Duodenal mucosa (tissue), 2 donors: ENCODE data around the gene PRLH.

Source experiments
- H3K27ac ChIP-seq: one replicate; pipeline ENCODE4 v1.7.0; 2013; ENCODE audit warnings: low read depth, low read length
- H3K27me3 ChIP-seq, 2 donors: one replicate each; pipeline ENCODE4 v1.7.0; 2013; ENCODE audit warnings: low read length in 2 of 2, control low read depth in 1 of 2; ENCODE audit not compliant: insufficient read depth in 2 of 2, control insufficient read depth in 1 of 2
- H3K36me3 ChIP-seq, 2 donors: one replicate each; pipeline ENCODE4 v1.7.0; 2013; ENCODE audit warnings: low read length in 2 of 2, control low read depth in 1 of 2; ENCODE audit not compliant: insufficient read depth in 2 of 2, control insufficient read depth in 1 of 2
- H3K4me1 ChIP-seq, 2 donors: one replicate each; pipeline ENCODE4 v1.7.0; 2013; ENCODE audit warnings: low read length in 2 of 2, control low read depth in 1 of 2; ENCODE audit not compliant: insufficient read depth in 2 of 2, control insufficient read depth in 1 of 2
- H3K4me3 ChIP-seq, 2 donors: one replicate each; pipeline ENCODE4 v1.7.0; 2013; ENCODE audit warnings: low read length in 2 of 2, low read depth in 1 of 2
- H3K9ac ChIP-seq, 2 donors: one replicate each; pipeline ENCODE4 v1.7.0; 2013; ENCODE audit warnings: low read length in 2 of 2, low read depth in 1 of 2
- H3K9me3 ChIP-seq, 2 donors: one replicate each; pipeline ENCODE4 v1.7.0; 2013; ENCODE audit warnings: low read length in 2 of 2, control low read depth in 1 of 2; ENCODE audit not compliant: control insufficient read depth in 1 of 2

PRLH gene

GRCh38 chr2:237563816-237564215 lies 2.6 kb upstream of the PRLH start:
- Histone ChIP-seq H3K4me3 (no peak overlapping the region), H3K4me1 (no peaks in the 10 kb centered on the region), H3K9ac (no peak overlapping the region), H3K27me3 (peaks cover 8 to 11% of the 10 kb centered on the region in 2 donors), H3K27ac (no peak overlapping the region), H3K9me3 (peaks cover 0 to 1% of the 10 kb centered on the region in 2 donors), H3K36me3 (no peaks in the 10 kb centered on the region)

DNA sequence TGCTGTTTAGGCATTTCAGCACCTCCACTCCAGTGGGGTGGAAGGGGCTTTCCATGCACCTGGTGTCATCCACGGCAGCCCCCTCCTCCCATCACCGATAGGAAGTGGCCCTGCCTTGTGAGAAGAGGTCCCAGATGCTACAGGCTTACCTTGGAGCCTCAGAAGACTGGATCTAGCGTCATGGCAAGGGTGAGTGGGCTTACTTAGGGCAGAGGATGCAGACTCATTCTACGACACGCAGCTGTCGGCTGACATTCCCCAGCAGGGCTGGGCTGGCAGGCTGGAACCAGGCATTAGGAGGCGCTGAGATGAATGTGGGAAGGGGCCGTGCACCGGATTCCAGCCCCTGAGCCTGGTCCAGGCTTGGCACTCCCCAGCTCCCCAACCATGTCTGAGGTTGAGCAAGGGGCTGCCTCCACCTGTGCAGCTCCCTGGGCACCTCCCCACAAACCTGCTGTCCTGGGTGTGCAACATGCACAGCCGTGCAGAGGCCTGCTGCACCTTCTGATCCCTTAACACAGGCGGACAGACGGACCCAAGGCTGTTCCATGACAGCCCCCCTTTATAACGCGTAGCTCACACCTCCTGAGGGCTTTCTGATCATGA lies 1.7 kb upstream of the PRLH start:
- no peak overlapping the region for H3K4me3 ChIP-seq
- no peaks in the 10 kb centered on the region for H3K36me3 ChIP-seq
- H3K9me3 ChIP-seq = peaks cover 0 to 4% of the 10 kb centered on the region in 2 donors
- H3K27ac ChIP-seq = no peak overlapping the region
- H3K27me3 ChIP-seq = peaks cover 8 to 11% of the 10 kb centered on the region in 2 donors
- H3K4me1 ChIP-seq = no peaks in the 10 kb centered on the region
- no peak overlapping the region for H3K9ac ChIP-seq

- Histone ChIP-seq H3K4me3 (no peak overlapping the region), H3K9me3 (peaks cover 0 to 4% of the 10 kb centered on the region in 2 donors), H3K9ac (no peak overlapping the region), H3K27ac (no peak overlapping the region), H3K4me1 (no peaks in the 10 kb centered on the region), H3K36me3 (no peaks in the 10 kb centered on the region), H3K27me3 (peaks cover 8 to 11% of the 10 kb centered on the region in 2 donors)
Measured at GRCh38 chr2:237565974-237566373, 400 bp upstream of the PRLH start.

GRCh38 chr2:237567276-237568029 lies 1.1 kb downstream of the PRLH start:
- Histone ChIP-seq H3K4me1 (peaks cover 0 to 5% of the 10 kb centered on the region in 2 donors), H3K27ac (no peak overlapping the region), H3K27me3 (peaks cover 8 to 11% of the 10 kb centered on the region in 2 donors), H3K9me3 (peaks cover 0 to 4% of the 10 kb centered on the region in 2 donors), H3K9ac (no peak overlapping the region), H3K36me3 (no peaks in the 10 kb centered on the region), H3K4me3 (no peak overlapping the region)

DNA sequence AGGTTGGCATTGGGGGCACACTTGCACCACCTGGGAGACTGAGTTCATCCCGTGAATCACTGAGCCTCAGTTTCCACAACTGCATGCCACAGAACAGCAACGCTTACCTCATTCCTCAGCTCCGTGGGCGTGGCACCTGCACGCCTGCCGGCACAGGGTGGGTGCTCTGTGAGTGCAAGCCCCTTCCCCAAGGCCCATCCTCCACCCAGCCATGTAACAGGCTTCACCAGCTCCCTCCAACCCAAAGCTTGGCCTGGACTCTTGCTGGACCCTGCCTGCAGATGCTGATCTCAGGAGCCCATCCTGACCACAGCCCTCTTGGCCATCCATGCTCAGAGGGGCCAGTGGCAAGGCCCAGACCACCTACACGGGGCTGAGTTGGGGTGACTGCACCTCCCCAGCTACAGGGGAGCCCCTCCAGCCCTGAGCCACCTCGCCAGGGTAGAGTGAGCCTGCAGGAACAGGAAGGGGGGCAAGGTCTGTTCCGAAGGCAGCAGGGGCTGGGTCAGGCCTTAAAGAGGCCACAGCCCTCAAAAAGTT lies 1.8 kb downstream of the PRLH start:
- H3K4me3 ChIP-seq = no peak overlapping the region
- peaks cover 0 to 9% of the 10 kb centered on the region in 2 donors for H3K4me1 ChIP-seq
- no peaks in the 10 kb centered on the region for H3K36me3 ChIP-seq
- H3K9ac ChIP-seq = no peak overlapping the region
- peaks cover 0 to 4% of the 10 kb centered on the region in 2 donors for H3K9me3 ChIP-seq
- no peak overlapping the region for H3K27ac ChIP-seq
- H3K27me3 ChIP-seq = peaks cover 8 to 11% of the 10 kb centered on the region in 2 donors

DNA sequence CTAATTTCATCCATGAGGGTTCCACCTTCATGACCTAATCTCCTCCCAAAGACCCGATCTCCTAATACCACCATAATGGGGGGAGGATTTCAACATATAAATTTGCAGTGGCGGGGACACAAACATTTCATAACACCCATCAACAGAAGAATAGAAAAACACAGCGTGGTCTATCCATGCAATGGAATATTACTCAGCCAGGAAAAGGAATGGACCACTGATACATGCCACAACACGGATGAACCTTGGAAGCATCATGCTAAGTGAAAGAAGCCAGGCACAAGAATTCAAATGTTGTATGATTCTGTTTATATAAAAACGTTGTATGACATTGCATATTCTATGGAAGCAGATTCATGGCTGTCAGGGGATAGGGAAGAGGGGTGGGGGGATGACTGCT lies 2.7 kb downstream of the PRLH start:
- Histone ChIP-seq H3K4me3 (no peak overlapping the region), H3K36me3 (no peaks in the 10 kb centered on the region), H3K9me3 (peaks cover 0 to 4% of the 10 kb centered on the region in 2 donors), H3K27ac (no peak overlapping the region), H3K27me3 (peaks cover 6 to 7% of the 10 kb centered on the region in 2 donors), H3K4me1 (peaks cover 0 to 9% of the 10 kb centered on the region in 2 donors), H3K9ac (no peak overlapping the region)

- Histone ChIP-seq H3K4me3 (no peak overlapping the region), H3K27ac (no peak overlapping the region), H3K9me3 (peaks cover 0 to 4% of the 10 kb centered on the region in 2 donors), H3K4me1 (peaks cover 0 to 9% of the 10 kb centered on the region in 2 donors), H3K27me3 (no peaks in the 10 kb centered on the region), H3K36me3 (no peaks in the 10 kb centered on the region), H3K9ac (no peak overlapping the region)
Measured at GRCh38 chr2:237569896-237570295, 3.5 kb downstream of the PRLH start.

DNA sequence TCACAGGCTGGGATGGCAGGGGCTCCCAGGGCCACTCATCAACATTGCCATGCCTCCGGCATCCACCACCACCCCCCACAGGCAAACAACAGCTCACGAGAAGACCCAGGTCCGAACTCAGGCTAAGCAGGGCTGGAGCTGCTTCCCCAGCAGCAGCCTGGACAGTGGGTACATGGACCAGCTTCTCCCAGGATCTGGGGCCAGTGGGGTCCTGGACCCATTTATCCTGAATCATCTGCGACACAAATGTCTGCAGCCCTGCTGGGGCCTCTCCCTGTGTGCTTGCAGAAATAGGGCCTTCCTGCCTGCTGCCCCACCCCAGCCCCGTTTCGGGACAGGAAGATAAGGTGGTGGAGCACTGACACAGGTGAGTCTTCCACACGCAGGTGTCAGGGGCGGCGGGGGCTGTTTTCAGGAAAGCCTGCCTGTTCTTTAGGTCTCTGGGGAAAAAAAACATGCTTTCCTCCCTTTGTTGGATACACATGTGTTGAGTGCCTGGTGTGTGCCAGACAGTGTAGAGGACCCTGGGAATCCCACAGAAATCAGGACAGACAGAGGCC lies 4.5 kb downstream of the PRLH start:
- H3K36me3 ChIP-seq = no peaks in the 10 kb centered on the region
- H3K9ac ChIP-seq = no peak overlapping the region
- no peak overlapping the region for H3K4me3 ChIP-seq
- peaks cover 0 to 13% of the 10 kb centered on the region in 2 donors for H3K4me1 ChIP-seq
- no peak overlapping the region for H3K27ac ChIP-seq
- peaks cover 0 to 4% of the 10 kb centered on the region in 2 donors for H3K9me3 ChIP-seq
- no peaks in the 10 kb centered on the region for H3K27me3 ChIP-seq

GRCh38 chr2:237571551-237571950 lies 5.2 kb downstream of the PRLH start:
- H3K4me3 ChIP-seq = no peak overlapping the region
- H3K9ac ChIP-seq = no peak overlapping the region

More at GRCh38 chr2:237571551-237571950, 5.2 kb downstream of the PRLH start:
- Histone ChIP-seq H3K27me3 (no peaks in the 10 kb centered on the region), H3K4me1 (peaks cover 0 to 13% of the 10 kb centered on the region in 2 donors), H3K27ac (no peak overlapping the region), H3K9me3 (peaks cover 0 to 4% of the 10 kb centered on the region in 2 donors), H3K36me3 (no peaks in the 10 kb centered on the region)
